22Rv1 (cell line): ENCODE data around the gene ANXA4.

ENCODE experiments used
- ZFX ChIP-seq: fragments of 450-650 bp; IDR thresholded peaks from 2 replicates; pipeline ENCODE4 v1.6.1; 2017; ENCODE audit warnings: antibody characterized with exemption, borderline replicate concordance
- TF ChIP-seq, protein P1 (sequence below): fragments of 450-650 bp; IDR thresholded peaks from 2 replicates; pipeline ENCODE4 v1.5.1; 2017; ENCODE audit warnings: mild to moderate bottlenecking

DNA sequence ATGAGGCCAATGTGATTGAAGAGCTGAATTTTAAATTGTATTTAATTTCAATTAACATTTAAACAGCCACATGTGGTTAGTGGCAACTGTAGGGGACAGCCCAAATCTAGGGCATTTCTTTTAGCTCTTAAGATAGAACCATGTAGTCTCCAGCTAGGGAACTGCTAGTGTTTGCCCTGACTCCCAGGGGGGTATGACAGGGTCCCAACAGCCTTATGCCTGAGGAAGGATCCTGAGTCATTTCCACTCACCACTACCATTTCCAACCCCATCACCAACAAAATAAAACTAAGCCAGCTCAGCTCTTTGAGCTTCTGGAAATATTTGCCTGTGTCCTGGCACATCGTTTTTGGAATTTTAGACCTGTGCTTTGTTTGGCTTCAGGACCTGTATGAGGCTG is 73.8 kb downstream of the ANXA4 start:
- TF ChIP-seq, protein P1, sequence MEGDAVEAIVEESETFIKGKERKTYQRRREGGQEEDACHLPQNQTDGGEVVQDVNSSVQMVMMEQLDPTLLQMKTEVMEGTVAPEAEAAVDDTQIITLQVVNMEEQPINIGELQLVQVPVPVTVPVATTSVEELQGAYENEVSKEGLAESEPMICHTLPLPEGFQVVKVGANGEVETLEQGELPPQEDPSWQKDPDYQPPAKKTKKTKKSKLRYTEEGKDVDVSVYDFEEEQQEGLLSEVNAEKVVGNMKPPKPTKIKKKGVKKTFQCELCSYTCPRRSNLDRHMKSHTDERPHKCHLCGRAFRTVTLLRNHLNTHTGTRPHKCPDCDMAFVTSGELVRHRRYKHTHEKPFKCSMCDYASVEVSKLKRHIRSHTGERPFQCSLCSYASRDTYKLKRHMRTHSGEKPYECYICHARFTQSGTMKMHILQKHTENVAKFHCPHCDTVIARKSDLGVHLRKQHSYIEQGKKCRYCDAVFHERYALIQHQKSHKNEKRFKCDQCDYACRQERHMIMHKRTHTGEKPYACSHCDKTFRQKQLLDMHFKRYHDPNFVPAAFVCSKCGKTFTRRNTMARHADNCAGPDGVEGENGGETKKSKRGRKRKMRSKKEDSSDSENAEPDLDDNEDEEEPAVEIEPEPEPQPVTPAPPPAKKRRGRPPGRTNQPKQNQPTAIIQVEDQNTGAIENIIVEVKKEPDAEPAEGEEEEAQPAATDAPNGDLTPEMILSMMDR: no peak
- no peak for TF ChIP-seq ZFX
